Measurements from ENCODE around the gene UBE2Q2.

Gene UBE2Q2

DNA sequence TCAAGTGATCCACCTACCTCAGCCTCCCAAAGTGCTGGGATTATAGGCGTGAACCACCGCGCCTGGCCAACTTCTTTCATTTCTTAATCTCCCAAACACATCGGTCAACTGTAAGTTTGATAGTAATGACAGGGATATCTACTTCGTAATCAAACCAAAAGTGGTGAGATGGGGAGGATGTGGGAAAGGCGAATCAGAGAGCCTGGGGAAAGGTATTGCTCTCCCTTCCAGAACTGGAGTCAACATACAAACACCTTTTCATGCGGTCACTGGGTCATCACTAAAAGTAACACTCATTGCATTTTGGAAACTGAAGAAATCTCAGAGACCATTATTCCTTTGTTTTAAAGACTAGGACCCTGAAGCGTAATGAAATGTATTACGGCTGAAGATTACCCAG lies 14.8 kb upstream of the UBE2Q2 start:
- no peak overlapping the region for H2BK5ac ChIP-seq (ENCODE audit: low read depth, low read length, poor library complexity)
- no CpG with 5 or more reads among the region's 9 CpGs for WGBS (ENCODE audit: extremely low coverage, insufficient coverage, insufficient read length)
- H3K4me2 ChIP-seq (ENCODE audit: low read length) = no peak overlapping the region

GRCh38 chr15:75830910-75831805 lies 12.1 kb upstream of the UBE2Q2 start:
- no peaks in the 10 kb centered on the region for H3K9me3 ChIP-seq (ENCODE audit: insufficient read depth, low read depth, low read length)
- H2AK5ac ChIP-seq (ENCODE audit: low read length) = no peak overlapping the region
- WGBS (ENCODE audit: extremely low coverage, insufficient coverage, insufficient read length) = no CpG with 5 or more reads among the region's 8 CpGs
- H3K18ac ChIP-seq (ENCODE audit: low read length) = no peak overlapping the region
- no peak overlapping the region for H2AFZ ChIP-seq (ENCODE audit: insufficient read depth, low read length, poor library complexity)
- peak in 1 of 2 donors; percentile 36 for DNase-seq
- H3K27ac ChIP-seq (ENCODE audit: low read depth, low read length) = peak overlapping the region; percentile 32
- H2BK5ac ChIP-seq (ENCODE audit: low read depth, low read length, poor library complexity) = peak overlapping the region; percentile 61
- no peak overlapping the region for H3K4me3 ChIP-seq (ENCODE audit: low read depth, low read length)
- H2BK120ac ChIP-seq (ENCODE audit: insufficient read depth, low read length, poor library complexity) = peak overlapping the region; percentile 53
- H4K8ac ChIP-seq (ENCODE audit: low read depth, low read length) = no peak overlapping the region
- H3K79me1 ChIP-seq (ENCODE audit: low read length) = peaks cover 11% of the 10 kb centered on the region
- no peaks in the 10 kb centered on the region for H3K36me3 ChIP-seq (ENCODE audit: control insufficient read depth in 1 of 2, insufficient read depth in 2 of 2, low read length in 2 of 2)
- H3K4me1 ChIP-seq (ENCODE audit: control insufficient read depth in 1 of 2, insufficient read depth in 2 of 2, low read length in 2 of 2) = peaks cover 15 to 17% of the 10 kb centered on the region in 2 experiments
- peak overlapping the region; percentile 19 for H4K91ac ChIP-seq (ENCODE audit: low read depth, low read length)
- peak overlapping the region; percentile 86 for H2BK12ac ChIP-seq (ENCODE audit: low read length)
- H3K9ac ChIP-seq (ENCODE audit: low read length) = no peak overlapping the region
- H3K27me3 ChIP-seq (ENCODE audit: insufficient read depth, low read length) = no peaks in the 10 kb centered on the region
- no peak overlapping the region for H3K4me2 ChIP-seq (ENCODE audit: low read length)
- H4K12ac ChIP-seq (ENCODE audit: low read depth, low read length) = no peak overlapping the region
- H3K14ac ChIP-seq (ENCODE audit: low read length) = peak overlapping the region; percentile 44
- no peak overlapping the region for H3K23ac ChIP-seq (ENCODE audit: low read length)
- H3K79me2 ChIP-seq (ENCODE audit: control insufficient read depth, insufficient read depth, low read length, poor library complexity) = no peaks in the 10 kb centered on the region
- H3K4ac ChIP-seq (ENCODE audit: low read depth, low read length) = peak overlapping the region; percentile 47

More for the DNA sequence above, 14.8 kb upstream of the UBE2Q2 start:
- no peaks in the 10 kb centered on the region for H3K36me3 ChIP-seq (ENCODE audit: control insufficient read depth in 1 of 2, insufficient read depth in 2 of 2, low read length in 2 of 2)
- no peak overlapping the region for H3K9ac ChIP-seq (ENCODE audit: low read length)
- no peak overlapping the region for H2BK120ac ChIP-seq (ENCODE audit: insufficient read depth, low read length, poor library complexity)
- H2AK5ac ChIP-seq (ENCODE audit: low read length) = no peak overlapping the region
- DNase-seq = no peak
- peaks cover 18% of the 10 kb centered on the region for H3K79me1 ChIP-seq (ENCODE audit: low read length)
- no peak overlapping the region for H4K91ac ChIP-seq (ENCODE audit: low read depth, low read length)
- H3K18ac ChIP-seq (ENCODE audit: low read length) = no peak overlapping the region
- H3K9me3 ChIP-seq (ENCODE audit: insufficient read depth, low read depth, low read length) = no peaks in the 10 kb centered on the region
- H3K27me3 ChIP-seq (ENCODE audit: insufficient read depth, low read length) = no peaks in the 10 kb centered on the region
- H3K14ac ChIP-seq (ENCODE audit: low read length) = no peak overlapping the region
- no peak overlapping the region for H2AFZ ChIP-seq (ENCODE audit: insufficient read depth, low read length, poor library complexity)
- peaks cover 19 to 24% of the 10 kb centered on the region in 2 experiments for H3K4me1 ChIP-seq (ENCODE audit: control insufficient read depth in 1 of 2, insufficient read depth in 2 of 2, low read length in 2 of 2)
- H3K4me3 ChIP-seq (ENCODE audit: low read depth, low read length) = no peak overlapping the region
- H3K79me2 ChIP-seq (ENCODE audit: control insufficient read depth, insufficient read depth, low read length, poor library complexity) = peaks cover 2% of the 10 kb centered on the region
- no peak overlapping the region for H3K27ac ChIP-seq (ENCODE audit: low read depth, low read length)
- H3K4ac ChIP-seq (ENCODE audit: low read depth, low read length) = no peak overlapping the region
- no peak overlapping the region for H4K12ac ChIP-seq (ENCODE audit: low read depth, low read length)
- H3K23ac ChIP-seq (ENCODE audit: low read length) = no peak overlapping the region
- no peak overlapping the region for H4K8ac ChIP-seq (ENCODE audit: low read depth, low read length)
- peak overlapping the region; percentile 54 for H2BK12ac ChIP-seq (ENCODE audit: low read length)

- Histone ChIP-seq H3K4me3 (ENCODE audit: low read depth, low read length) (no peak overlapping the region), H3K27ac (ENCODE audit: low read depth, low read length) (no peak overlapping the region), H3K18ac (ENCODE audit: low read length) (no peak overlapping the region), H2BK5ac (ENCODE audit: low read depth, low read length, poor library complexity) (no peak overlapping the region), H2BK120ac (ENCODE audit: insufficient read depth, low read length, poor library complexity) (no peak overlapping the region), H3K4me1 (ENCODE audit: control insufficient read depth in 1 of 2, insufficient read depth in 2 of 2, low read length in 2 of 2) (peaks cover 15 to 17% of the 10 kb centered on the region in 2 experiments), H3K79me2 (ENCODE audit: control insufficient read depth, insufficient read depth, low read length, poor library complexity) (no peaks in the 10 kb centered on the region), H4K91ac (ENCODE audit: low read depth, low read length) (no peak overlapping the region), H2AFZ (ENCODE audit: insufficient read depth, low read length, poor library complexity) (no peak overlapping the region), H4K12ac (ENCODE audit: low read depth, low read length) (no peak overlapping the region), H2AK5ac (ENCODE audit: low read length) (no peak overlapping the region), H4K8ac (ENCODE audit: low read depth, low read length) (no peak overlapping the region), H3K79me1 (ENCODE audit: low read length) (peaks cover 10% of the 10 kb centered on the region), H3K9ac (ENCODE audit: low read length) (no peak overlapping the region), H3K36me3 (ENCODE audit: control insufficient read depth in 1 of 2, insufficient read depth in 2 of 2, low read length in 2 of 2) (no peaks in the 10 kb centered on the region), H3K4ac (ENCODE audit: low read depth, low read length) (no peak overlapping the region), H3K4me2 (ENCODE audit: low read length) (no peak overlapping the region), H3K27me3 (ENCODE audit: insufficient read depth, low read length) (no peaks in the 10 kb centered on the region), H3K14ac (ENCODE audit: low read length) (no peak overlapping the region), H3K23ac (ENCODE audit: low read length) (no peak overlapping the region), H3K9me3 (ENCODE audit: insufficient read depth, low read depth, low read length) (no peaks in the 10 kb centered on the region), H2BK12ac (ENCODE audit: low read length) (no peak overlapping the region)
- WGBS (ENCODE audit: extremely low coverage, insufficient coverage, insufficient read length) = no CpG with 5 or more reads among the region's 1 CpG
- DNase-seq = no peak
Measured at GRCh38 chr15:75831806-75832102, 11.5 kb upstream of the UBE2Q2 start.

DNA sequence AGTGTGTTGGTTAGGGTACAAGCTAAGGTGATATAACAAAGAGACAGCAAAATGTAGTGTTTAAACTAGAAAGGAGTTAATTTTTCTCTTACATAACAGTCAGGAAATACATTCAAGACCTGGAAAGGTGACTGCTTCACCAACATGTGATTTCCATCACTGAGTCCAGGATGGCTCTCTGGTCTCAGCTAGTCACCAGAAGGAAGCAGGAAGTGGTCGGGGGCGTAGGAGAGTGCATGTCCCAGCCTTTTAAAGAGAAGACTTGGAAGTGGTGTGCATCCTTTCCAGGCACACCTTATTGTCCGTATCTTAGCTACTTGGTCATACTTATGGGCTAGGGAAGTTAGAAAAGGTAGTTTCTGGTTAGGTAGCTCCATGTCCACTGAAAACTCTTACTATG lies 11.1 kb upstream of the UBE2Q2 start:
- peaks cover 15 to 17% of the 10 kb centered on the region in 2 experiments for H3K4me1 ChIP-seq (ENCODE audit: control insufficient read depth in 1 of 2, insufficient read depth in 2 of 2, low read length in 2 of 2)
- no peak overlapping the region for H3K9ac ChIP-seq (ENCODE audit: low read length)
- no peaks in the 10 kb centered on the region for H3K79me2 ChIP-seq (ENCODE audit: control insufficient read depth, insufficient read depth, low read length, poor library complexity)
- H2BK120ac ChIP-seq (ENCODE audit: insufficient read depth, low read length, poor library complexity) = no peak overlapping the region
- H3K4me2 ChIP-seq (ENCODE audit: low read length) = no peak overlapping the region
- peak overlapping the region; percentile 80 for H2BK12ac ChIP-seq (ENCODE audit: low read length)
- no peaks in the 10 kb centered on the region for H3K9me3 ChIP-seq (ENCODE audit: insufficient read depth, low read depth, low read length)
- H3K23ac ChIP-seq (ENCODE audit: low read length) = no peak overlapping the region
- no peak for DNase-seq
- H3K14ac ChIP-seq (ENCODE audit: low read length) = no peak overlapping the region
- H3K79me1 ChIP-seq (ENCODE audit: low read length) = peaks cover 10% of the 10 kb centered on the region
- no peaks in the 10 kb centered on the region for H3K27me3 ChIP-seq (ENCODE audit: insufficient read depth, low read length)
- H3K27ac ChIP-seq (ENCODE audit: low read depth, low read length) = no peak overlapping the region
- H4K91ac ChIP-seq (ENCODE audit: low read depth, low read length) = no peak overlapping the region
- no peaks in the 10 kb centered on the region for H3K36me3 ChIP-seq (ENCODE audit: control insufficient read depth in 1 of 2, insufficient read depth in 2 of 2, low read length in 2 of 2)
- WGBS (ENCODE audit: extremely low coverage, insufficient coverage, insufficient read length) = no CpG with 5 or more reads among the region's 3 CpGs
- no peak overlapping the region for H2BK5ac ChIP-seq (ENCODE audit: low read depth, low read length, poor library complexity)
- no peak overlapping the region for H3K18ac ChIP-seq (ENCODE audit: low read length)
- peak overlapping the region; percentile 50 for H4K8ac ChIP-seq (ENCODE audit: low read depth, low read length)
- no peak overlapping the region for H3K4ac ChIP-seq (ENCODE audit: low read depth, low read length)
- no peak overlapping the region for H4K12ac ChIP-seq (ENCODE audit: low read depth, low read length)
- H2AK5ac ChIP-seq (ENCODE audit: low read length) = no peak overlapping the region
- H2AFZ ChIP-seq (ENCODE audit: insufficient read depth, low read length, poor library complexity) = no peak overlapping the region
- H3K4me3 ChIP-seq (ENCODE audit: low read depth, low read length) = no peak overlapping the region
